ENCODE results near the gene APBA1. TPM values are rescaled to one million over a fixed set of nuclear protein-coding genes. Genes with fewer than 3 reads are reported as not detected.

The APBA1 gene
- total RNA-seq, 1 donor from 2014 or later = 4.3 TPM

DNA sequence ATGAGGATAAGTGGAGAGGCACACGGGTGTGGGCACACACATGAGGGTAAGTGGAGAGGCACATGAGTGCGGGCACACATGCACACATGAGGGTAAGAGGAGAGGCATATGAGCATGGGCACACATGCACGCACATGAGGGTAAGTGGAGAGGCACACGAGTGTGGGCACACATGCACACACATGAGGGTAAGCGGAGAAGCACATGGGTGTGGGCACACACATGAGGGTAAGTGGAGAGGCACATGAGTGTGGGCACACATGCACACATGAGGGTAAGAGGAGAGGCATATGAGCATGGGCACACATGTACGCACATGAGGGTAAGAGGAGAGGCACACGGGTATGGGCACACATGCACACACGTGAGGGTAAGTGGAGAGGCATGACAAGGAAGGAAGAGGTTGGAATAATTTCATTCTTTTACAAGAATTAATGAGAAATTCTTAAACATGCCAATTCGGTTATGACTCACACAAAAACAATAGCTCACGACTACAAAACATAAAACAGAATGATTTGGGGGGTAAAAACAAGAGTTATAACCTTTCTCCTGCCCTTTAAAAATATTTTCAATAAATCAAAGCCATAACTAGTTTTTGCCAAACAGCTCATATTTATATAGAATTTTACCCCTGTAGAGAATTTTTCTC is 67.5 kb downstream of the APBA1 start:
- DNase-seq = no peak
- TF ChIP-seq, protein P1, sequence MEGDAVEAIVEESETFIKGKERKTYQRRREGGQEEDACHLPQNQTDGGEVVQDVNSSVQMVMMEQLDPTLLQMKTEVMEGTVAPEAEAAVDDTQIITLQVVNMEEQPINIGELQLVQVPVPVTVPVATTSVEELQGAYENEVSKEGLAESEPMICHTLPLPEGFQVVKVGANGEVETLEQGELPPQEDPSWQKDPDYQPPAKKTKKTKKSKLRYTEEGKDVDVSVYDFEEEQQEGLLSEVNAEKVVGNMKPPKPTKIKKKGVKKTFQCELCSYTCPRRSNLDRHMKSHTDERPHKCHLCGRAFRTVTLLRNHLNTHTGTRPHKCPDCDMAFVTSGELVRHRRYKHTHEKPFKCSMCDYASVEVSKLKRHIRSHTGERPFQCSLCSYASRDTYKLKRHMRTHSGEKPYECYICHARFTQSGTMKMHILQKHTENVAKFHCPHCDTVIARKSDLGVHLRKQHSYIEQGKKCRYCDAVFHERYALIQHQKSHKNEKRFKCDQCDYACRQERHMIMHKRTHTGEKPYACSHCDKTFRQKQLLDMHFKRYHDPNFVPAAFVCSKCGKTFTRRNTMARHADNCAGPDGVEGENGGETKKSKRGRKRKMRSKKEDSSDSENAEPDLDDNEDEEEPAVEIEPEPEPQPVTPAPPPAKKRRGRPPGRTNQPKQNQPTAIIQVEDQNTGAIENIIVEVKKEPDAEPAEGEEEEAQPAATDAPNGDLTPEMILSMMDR (IDR thresholded peaks at IDR 0.05) = no peak

DNA sequence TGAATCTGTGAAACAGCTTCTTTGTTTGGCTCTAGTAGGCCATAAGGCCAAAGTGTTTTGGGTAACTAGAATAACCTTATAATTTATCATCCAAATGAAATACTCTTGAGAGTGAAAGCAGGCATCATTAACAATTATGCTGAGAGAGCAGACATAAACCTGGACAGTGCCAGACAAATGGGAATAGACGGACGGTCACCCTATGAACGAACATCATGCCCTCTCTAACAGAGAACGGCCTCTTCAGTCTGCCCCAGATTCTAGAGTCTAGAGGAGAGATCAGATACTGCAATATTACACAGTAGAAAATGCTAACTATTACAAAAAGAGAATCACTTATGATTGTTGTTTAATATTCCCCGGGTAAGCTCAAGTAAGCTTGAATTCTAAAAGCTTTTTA is 68.5 kb downstream of the APBA1 start:
- no peak overlapping the region for H3K4me3 ChIP-seq
- H3K4me1 ChIP-seq = no peaks in the 10 kb centered on the region
- DNase-seq = no peak
- TF ChIP-seq, protein P1 (IDR thresholded peaks at IDR 0.05) = no peak
- intact Hi-C loops (cut with DNase I) = no loop called here
- H3K27ac ChIP-seq = no peak overlapping the region
- H3K9me3 ChIP-seq = no peaks in the 10 kb centered on the region
- ATAC-seq = no peak
- H3K36me3 ChIP-seq = no peaks in the 10 kb centered on the region
- H3K27me3 ChIP-seq (ENCODE audit: low read depth) = no peaks in the 10 kb centered on the region

More for the DNA sequence above, 67.5 kb downstream of the APBA1 start:
- no peak overlapping the region for H3K27ac ChIP-seq
- H3K4me1 ChIP-seq = no peaks in the 10 kb centered on the region
- no peaks in the 10 kb centered on the region for H3K36me3 ChIP-seq
- intact Hi-C loops (cut with DNase I) = no loop called here
- no peaks in the 10 kb centered on the region for H3K27me3 ChIP-seq (ENCODE audit: low read depth)
- no peak overlapping the region for H3K4me3 ChIP-seq
- no peak for ATAC-seq
- no peaks in the 10 kb centered on the region for H3K9me3 ChIP-seq

DNA sequence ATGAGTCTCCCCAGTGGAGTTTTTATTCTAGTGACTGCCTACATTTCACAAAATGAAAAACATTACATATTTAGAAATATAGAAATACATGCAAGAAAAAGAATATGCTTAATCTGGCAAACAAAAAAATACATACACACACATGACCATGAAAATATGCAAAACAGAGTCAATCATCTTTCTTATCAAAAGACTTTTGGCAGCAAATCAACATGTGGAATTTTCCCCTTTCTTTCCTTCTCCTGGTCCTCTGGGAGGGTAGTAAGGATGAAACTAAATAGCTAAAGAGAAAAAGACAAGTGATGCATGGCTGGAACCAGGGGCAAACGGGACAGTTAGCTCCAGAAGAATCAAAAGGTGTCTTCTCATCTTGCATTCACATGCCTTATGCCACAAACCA is 69.4 kb downstream of the APBA1 start:
- TF ChIP-seq, protein P1 (IDR thresholded peaks at IDR 0.05) = no peak
- intact Hi-C loops (cut with DNase I) = no loop called here

DNA sequence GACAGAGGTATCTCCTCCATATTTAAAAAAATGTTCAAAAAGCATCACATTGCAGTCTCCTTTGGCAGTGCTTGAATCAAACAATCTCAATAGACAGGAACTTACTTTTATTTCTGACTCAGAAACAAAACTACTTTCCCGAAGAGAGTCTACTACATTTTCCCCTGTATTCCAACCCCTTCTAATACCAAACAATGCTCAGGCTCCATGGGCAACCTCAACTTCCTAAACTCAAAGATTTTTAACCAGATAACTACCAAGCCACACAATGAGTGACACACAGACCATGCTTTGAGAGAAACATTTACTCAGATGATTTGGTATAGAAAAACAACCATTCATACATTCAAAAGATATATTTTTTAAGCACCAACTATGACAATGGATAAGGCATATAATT is 70.5 kb downstream of the APBA1 start:
- intact Hi-C loops (cut with DNase I) = no loop called here
- ATAC-seq = no peak

More for the DNA sequence above, 69.4 kb downstream of the APBA1 start:
- Histone ChIP-seq H3K9me3 (no peaks in the 10 kb centered on the region), H3K27me3 (ENCODE audit: low read depth) (no peaks in the 10 kb centered on the region), H3K4me1 (no peaks in the 10 kb centered on the region), H3K27ac (no peak overlapping the region), H3K36me3 (no peaks in the 10 kb centered on the region), H3K4me3 (no peak overlapping the region)
- ATAC-seq (no peak), DNase-seq (no peak)

DNA sequence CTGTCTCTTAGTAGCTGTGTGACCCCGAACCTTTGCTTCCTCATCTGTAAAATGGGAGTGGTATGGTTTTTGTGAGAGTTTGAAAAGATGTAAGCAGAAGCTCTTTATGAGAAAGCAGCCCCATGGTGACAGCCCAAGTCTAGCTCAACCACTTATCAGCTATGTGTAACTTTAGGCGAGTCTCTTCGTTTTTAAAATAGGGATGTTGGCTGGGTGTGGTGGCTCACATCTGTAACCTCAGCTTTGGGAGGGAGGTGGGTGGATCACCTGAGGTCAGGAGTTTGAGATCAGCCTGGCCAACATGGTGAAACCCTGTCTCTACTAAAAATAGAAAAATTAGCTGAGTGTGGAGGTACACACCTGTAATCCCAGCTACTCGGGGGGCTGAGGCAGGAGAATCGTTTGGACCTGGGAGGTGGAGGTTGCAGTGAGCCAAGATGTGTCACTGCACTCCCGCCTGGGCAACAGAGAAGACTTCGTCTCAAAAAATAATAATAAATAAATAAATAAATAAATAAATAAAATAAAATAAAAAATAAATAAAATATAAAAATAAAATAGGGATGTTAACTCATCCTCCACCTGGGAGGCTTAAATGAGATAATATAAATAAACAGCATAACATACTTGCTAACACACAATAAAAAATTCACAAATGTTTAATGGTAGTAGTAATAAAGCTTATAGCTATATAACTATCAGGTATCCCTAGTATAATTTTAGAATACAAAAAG is 71.7 kb downstream of the APBA1 start:
- H3K4me1 ChIP-seq = no peaks in the 10 kb centered on the region
- TF ChIP-seq, protein P1 (IDR thresholded peaks at IDR 0.05) = no peak
- no peak overlapping the region for H3K4me3 ChIP-seq
- no peaks in the 10 kb centered on the region for H3K27me3 ChIP-seq (ENCODE audit: low read depth)
- H3K9me3 ChIP-seq = no peaks in the 10 kb centered on the region
- H3K36me3 ChIP-seq = no peaks in the 10 kb centered on the region
- H3K27ac ChIP-seq = no peak overlapping the region
- DNase-seq = no peak
- ATAC-seq = no peak
- intact Hi-C loops (cut with DNase I) = no loop called here

More for the DNA sequence above, 70.5 kb downstream of the APBA1 start:
- TF ChIP-seq, protein P1 (IDR thresholded peaks at IDR 0.05) = no peak
- Histone ChIP-seq H3K27ac (no peak overlapping the region), H3K4me3 (no peak overlapping the region), H3K9me3 (no peaks in the 10 kb centered on the region), H3K36me3 (no peaks in the 10 kb centered on the region), H3K4me1 (no peaks in the 10 kb centered on the region), H3K27me3 (ENCODE audit: low read depth) (no peaks in the 10 kb centered on the region)
- DNase-seq = no peak
